Neural progenitor cell (in vitro differentiated cells): ENCODE measurements around the gene WDR41.

Experiments used
- CTCF ChIP-seq: fragments of 200-600 bp; sonication (generic); IDR thresholded peaks from 2 replicates; pipeline ENCODE4 v1.5.1; 2017; ENCODE audit warnings: antibody characterized with exemption, mild to moderate bottlenecking
- EZH2 ChIP-seq: fragments of 200-600 bp; sonication (generic); IDR thresholded peaks from 2 replicates; pipeline ENCODE4 v1.6.1; 2017; ENCODE audit warnings: antibody characterized with exemption, mild to moderate bottlenecking, moderate library complexity
- EZH2phosphoT487 ChIP-seq: fragments of 200-600 bp; sonication (generic); IDR thresholded peaks from 2 replicates; pipeline ENCODE4 v1.6.1; 2017; ENCODE audit warnings: antibody characterized with exemption

GRCh38 chr5:77483682-77484081 lies 8.4 kb downstream of the WDR41 start:
- TF ChIP-seq CTCF (no peak), EZH2 (no peak), EZH2phosphoT487 (no peak)
